ENCODE results near the gene ADNP. TPM values are rescaled to one million over a fixed set of nuclear protein-coding genes. Genes with fewer than 3 reads are reported as not detected.

The ADNP gene
- total RNA-seq, 1 donor: 26.8 TPM

- H3K4me3 ChIP-seq (ENCODE audit: low read depth, low read length): no peak overlapping the region
- DNase-seq (ENCODE audit: low read depth): no peak
- TF ChIP-seq CTCF (IDR thresholded peaks at IDR 0.05; ENCODE audit: insufficient read depth, low read depth, low read length): no peak
Measured at GRCh38 chr20:50848846-50849673, 82.2 kb downstream of the ADNP start.

- H3K4me3 ChIP-seq (ENCODE audit: low read depth, low read length): no peak overlapping the region
- no peak for DNase-seq (ENCODE audit: low read depth)
- no peak for TF ChIP-seq CTCF (IDR thresholded peaks at IDR 0.05; ENCODE audit: insufficient read depth, low read depth, low read length)
Measured at GRCh38 chr20:50848341-50848808, 82.9 kb downstream of the ADNP start.

- no peak for TF ChIP-seq CTCF (IDR thresholded peaks at IDR 0.05; ENCODE audit: insufficient read depth, low read depth, low read length)
- DNase-seq (ENCODE audit: low read depth): no peak
- H3K4me3 ChIP-seq (ENCODE audit: low read depth, low read length): no peak overlapping the region
Measured at GRCh38 chr20:50845566-50846215, 85.5 kb downstream of the ADNP start.

GRCh38 chr20:50844430-50845100, 86.7 kb downstream of the ADNP start:
- TF ChIP-seq CTCF (IDR thresholded peaks at IDR 0.05; ENCODE audit: insufficient read depth, low read depth, low read length): no peak
- peak; percentile 14 for DNase-seq (ENCODE audit: low read depth)

GRCh38 chr20:50843331-50844276, 87.6 kb downstream of the ADNP start:
- no peak for TF ChIP-seq CTCF (IDR thresholded peaks at IDR 0.05; ENCODE audit: insufficient read depth, low read depth, low read length)
- no peak for DNase-seq (ENCODE audit: low read depth)
- no peak overlapping the region for H3K4me3 ChIP-seq (ENCODE audit: low read depth, low read length)

More at GRCh38 chr20:50844430-50845100, 86.7 kb downstream of the ADNP start:
- H3K4me3 ChIP-seq (ENCODE audit: low read depth, low read length): no peak overlapping the region

- no peak for TF ChIP-seq CTCF (IDR thresholded peaks at IDR 0.05; ENCODE audit: insufficient read depth, low read depth, low read length)
- no peak overlapping the region for H3K4me3 ChIP-seq (ENCODE audit: low read depth, low read length)
- DNase-seq (ENCODE audit: low read depth): no peak
Measured at GRCh38 chr20:50842821-50843220, 88.4 kb downstream of the ADNP start.
